MCF 10A (cell line): ENCODE measurements around the gene COG1. TPM values are rescaled to one million over a fixed set of nuclear protein-coding genes. Genes with fewer than 3 reads are reported as not detected.

Experiments
- BruUV-seq: library from RNA; stranded (reverse); fragments of 400-500 nt; replicated peaks from 2 replicates; lab custom pipeline; 2021; lab: Mats Ljungman, UMichigan
- CTCF ChIA-PET: fragments of 300-600 bp; sonication (Branson Sonifier 250); formaldehyde crosslinking; extraction: SDS; loops from one replicate; lab custom pipeline; 2021; ENCODE audit warnings: antibody characterized with exemption, inconsistent platforms; lab: Yijun Ruan, JAX
- POLR2A ChIA-PET: fragments of 300-600, 350-650 bp; sonication (Branson Sonifier 250); formaldehyde crosslinking; extraction: SDS; loops from one replicate; lab custom pipeline; 2020; ENCODE audit warnings: antibody characterized with exemption, inconsistent platforms; lab: Yijun Ruan, JAX
- DNase-seq: peaks from one replicate; pipeline ENCODE4 v3.0.0-alpha.2; 2018; ENCODE audit not compliant: unreplicated experiment
- H3K27ac Mint-ChIP-seq: one replicate; pipeline ENCODE4 v1.8.0; 2022; ENCODE audit warnings: mild to moderate bottlenecking, low read depth, mixed read lengths; ENCODE audit not compliant: unreplicated experiment
- H3K27me3 Mint-ChIP-seq: one replicate; pipeline ENCODE4 v1.8.0; 2022; ENCODE audit warnings: mixed read lengths; ENCODE audit not compliant: insufficient read depth, unreplicated experiment
- H3K36me3 Mint-ChIP-seq: one replicate; pipeline ENCODE4 v1.8.0; 2022; ENCODE audit warnings: mild to moderate bottlenecking, moderate library complexity, mixed read lengths; ENCODE audit not compliant: insufficient read depth, unreplicated experiment
- H3K4me1 Mint-ChIP-seq: one replicate; pipeline ENCODE4 v1.8.0; 2022; ENCODE audit warnings: mixed read lengths; ENCODE audit not compliant: insufficient read depth, unreplicated experiment
- H3K4me3 Mint-ChIP-seq: one replicate; pipeline ENCODE4 v1.8.0; 2022; ENCODE audit warnings: mild to moderate bottlenecking, moderate library complexity, mixed read lengths; ENCODE audit not compliant: unreplicated experiment
- H3K9me3 Mint-ChIP-seq: one replicate; pipeline ENCODE4 v1.8.0; 2022; ENCODE audit warnings: mixed read lengths; ENCODE audit not compliant: unreplicated experiment
- intact Hi-C: fragments of 100-400 bp; cut with micrococcal nuclease; formaldehyde crosslinking; loops from 2 replicates; pipeline ENCODE4 v1.14.1; 2022
- total RNA-seq: library from RNA; stranded (reverse); gene quantifications from 2 replicates; pipeline ENCODE4 v1.2.3, GENCODE V29; 2022
- TF ChIP-seq, protein P1 (sequence below): fragments of 200-600 bp; IDR thresholded peaks from one replicate; pipeline ENCODE4 v1.8.0; 2022; ENCODE audit warnings: antibody characterized with exemption, mild to moderate bottlenecking; ENCODE audit not compliant: unreplicated experiment

COG1 gene
- total RNA-seq, 1 experiment from 2014 or later: 42.8 TPM

DNA sequence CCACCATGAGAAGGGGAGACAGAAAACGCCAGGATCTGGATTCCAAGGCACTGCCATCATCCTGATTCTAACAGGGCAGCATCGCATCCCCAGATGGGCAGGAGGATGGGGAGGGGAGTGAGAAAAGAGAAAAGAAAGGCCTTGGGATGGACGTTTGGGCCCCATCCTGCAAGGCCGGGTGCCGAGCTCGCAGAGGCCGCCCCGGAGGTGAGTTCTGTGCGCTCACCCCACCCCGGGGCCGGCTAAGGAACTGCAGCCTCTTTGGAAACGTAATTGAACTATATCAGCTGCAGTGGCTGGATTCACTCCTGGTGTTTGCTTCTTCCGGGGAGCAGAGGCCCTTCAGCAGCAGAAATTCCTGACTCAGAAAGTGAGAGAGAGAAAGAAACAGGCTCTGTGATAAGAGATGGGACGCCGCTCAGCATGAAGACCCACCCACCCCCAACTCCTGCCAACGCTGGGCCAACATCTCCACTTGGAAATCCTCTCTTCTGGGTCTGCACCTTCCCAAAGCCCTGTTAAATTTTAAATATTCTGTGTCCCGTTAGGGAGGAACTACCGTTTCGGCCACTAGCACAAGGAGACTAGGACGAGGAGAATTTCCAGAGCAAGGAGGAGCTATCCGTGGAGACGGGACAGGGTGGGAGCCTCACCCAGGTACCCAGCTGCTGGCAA, 36.6 kb upstream of the COG1 start:
- no peak overlapping the region for H3K27ac Mint-ChIP-seq
- no peaks in the 10 kb centered on the region for H3K36me3 Mint-ChIP-seq
- CTCF ChIA-PET: interaction anchor here (0.6 to 4.7 kb wide), 10 partner anchors 10 to 974 kb away, joined by 3 to 63 read pairs (median 4); no protein-coding TSS in a partner anchor
- H3K9me3 Mint-ChIP-seq: no peaks in the 10 kb centered on the region
- peaks cover 26% of the 10 kb centered on the region for H3K27me3 Mint-ChIP-seq
- POLR2A ChIA-PET: interaction anchor here (0.7 kb wide), 1 partner anchor 1044 kb away, joined by 4 read pairs; no protein-coding TSS in a partner anchor
- no peak overlapping the region for H3K4me3 Mint-ChIP-seq
- H3K4me1 Mint-ChIP-seq: no peaks in the 10 kb centered on the region
- TF ChIP-seq, protein P1, sequence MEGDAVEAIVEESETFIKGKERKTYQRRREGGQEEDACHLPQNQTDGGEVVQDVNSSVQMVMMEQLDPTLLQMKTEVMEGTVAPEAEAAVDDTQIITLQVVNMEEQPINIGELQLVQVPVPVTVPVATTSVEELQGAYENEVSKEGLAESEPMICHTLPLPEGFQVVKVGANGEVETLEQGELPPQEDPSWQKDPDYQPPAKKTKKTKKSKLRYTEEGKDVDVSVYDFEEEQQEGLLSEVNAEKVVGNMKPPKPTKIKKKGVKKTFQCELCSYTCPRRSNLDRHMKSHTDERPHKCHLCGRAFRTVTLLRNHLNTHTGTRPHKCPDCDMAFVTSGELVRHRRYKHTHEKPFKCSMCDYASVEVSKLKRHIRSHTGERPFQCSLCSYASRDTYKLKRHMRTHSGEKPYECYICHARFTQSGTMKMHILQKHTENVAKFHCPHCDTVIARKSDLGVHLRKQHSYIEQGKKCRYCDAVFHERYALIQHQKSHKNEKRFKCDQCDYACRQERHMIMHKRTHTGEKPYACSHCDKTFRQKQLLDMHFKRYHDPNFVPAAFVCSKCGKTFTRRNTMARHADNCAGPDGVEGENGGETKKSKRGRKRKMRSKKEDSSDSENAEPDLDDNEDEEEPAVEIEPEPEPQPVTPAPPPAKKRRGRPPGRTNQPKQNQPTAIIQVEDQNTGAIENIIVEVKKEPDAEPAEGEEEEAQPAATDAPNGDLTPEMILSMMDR: peak; percentile 55
- peak; percentile 68 for DNase-seq
- no TSS peak for BruUV-seq
- intact Hi-C loops: loop anchor here (1.0 kb wide), 2 partner anchors 170 to 429 kb away; no protein-coding TSS in a partner anchor

GRCh38 chr17:73156887-73157520, 35.9 kb upstream of the COG1 start:
- no peaks in the 10 kb centered on the region for H3K36me3 Mint-ChIP-seq
- intact Hi-C loops: loop anchor here (1.0 kb wide), 2 partner anchors 171 to 430 kb away; no protein-coding TSS in a partner anchor
- H3K4me3 Mint-ChIP-seq: no peak overlapping the region
- H3K27ac Mint-ChIP-seq: no peak overlapping the region
- ChIA-PET POLR2A (interaction anchor here (0.6 to 0.7 kb wide), 2 partner anchors 27 to 1043 kb away, joined by 3 to 4 read pairs; no protein-coding TSS in a partner anchor), CTCF (interaction anchor here (0.6 to 4.7 kb wide), 10 partner anchors 11 to 974 kb away, joined by 3 to 63 read pairs (median 4); no protein-coding TSS in a partner anchor)
- peaks cover 26% of the 10 kb centered on the region for H3K27me3 Mint-ChIP-seq
- TF ChIP-seq, protein P1: no peak
- no peaks in the 10 kb centered on the region for H3K4me1 Mint-ChIP-seq
- BruUV-seq: no TSS peak
- DNase-seq: no peak
- no peaks in the 10 kb centered on the region for H3K9me3 Mint-ChIP-seq

- Mint-ChIP-seq H3K27ac (no peak overlapping the region), H3K4me1 (no peaks in the 10 kb centered on the region), H3K36me3 (no peaks in the 10 kb centered on the region), H3K9me3 (no peaks in the 10 kb centered on the region), H3K4me3 (no peak overlapping the region), H3K27me3 (peaks cover 31% of the 10 kb centered on the region)
- TF ChIP-seq, protein P1: no peak
- ChIA-PET POLR2A (interaction anchor here (0.6 kb wide), 1 partner anchor 807 kb away, joined by 3 read pairs; no protein-coding TSS in a partner anchor), CTCF (interaction anchor here (1.0 to 4.7 kb wide), 5 partner anchors 13 to 431 kb away, joined by 3 to 63 read pairs (median 7); no protein-coding TSS in a partner anchor)
- BruUV-seq: no TSS peak
- no peak for DNase-seq
- intact Hi-C loops: no loop called here
These were observed 35.3 kb upstream of the COG1 start for GRCh38 chr17:73157521-73157890.

- intact Hi-C loops: no loop called here
- no peaks in the 10 kb centered on the region for H3K4me1 Mint-ChIP-seq
- TF ChIP-seq, protein P1: no peak
- DNase-seq: no peak
- no peaks in the 10 kb centered on the region for H3K36me3 Mint-ChIP-seq
- no peak overlapping the region for H3K27ac Mint-ChIP-seq
- peaks cover 37% of the 10 kb centered on the region for H3K27me3 Mint-ChIP-seq
- ChIA-PET CTCF (interaction anchor here (4.7 kb wide), 1 partner anchor 432 kb away, joined by 63 read pairs; no protein-coding TSS in a partner anchor), POLR2A (interaction anchor here (0.6 kb wide), 1 partner anchor 806 kb away, joined by 3 read pairs; no protein-coding TSS in a partner anchor)
- H3K4me3 Mint-ChIP-seq: no peak overlapping the region
- H3K9me3 Mint-ChIP-seq: no peaks in the 10 kb centered on the region
- BruUV-seq: no TSS peak
These were observed 34.7 kb upstream of the COG1 start for GRCh38 chr17:73158133-73158532.
